NCI-H2107 (cell line): ENCODE measurements around the gene FAM120A.
"Not testable (repeated sequence)": the region's sequence is repeated elsewhere in the genome, so short reads cannot be mapped to it uniquely, and the experiment has no call there.

Experiments
- DNase-seq: peaks from one replicate; lab custom pipeline; 2025; lab: John Stamatoyannopoulos, UW

Gene FAM120A

DNA sequence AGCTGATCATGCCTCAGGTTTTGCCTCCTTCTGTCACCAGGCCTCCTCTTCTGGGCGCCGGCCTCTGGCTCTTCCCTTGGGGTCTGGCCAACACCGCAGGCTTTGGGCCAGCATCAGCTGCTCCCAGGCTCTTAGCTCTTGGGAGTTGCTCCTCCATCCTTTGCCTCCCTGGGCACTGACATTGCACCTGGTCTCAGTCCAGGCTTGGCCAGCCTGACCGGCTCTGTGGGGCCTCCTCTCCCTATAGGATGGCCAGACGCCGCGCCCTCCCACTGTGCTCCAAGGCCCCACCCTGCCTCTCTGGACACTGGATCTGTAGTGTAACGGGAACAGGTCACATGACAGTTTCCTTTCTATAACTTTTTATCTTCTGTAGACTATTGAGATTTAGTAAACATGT, 59.7 kb downstream of the FAM120A start:
- not testable (repeated sequence) for DNase-seq

DNA sequence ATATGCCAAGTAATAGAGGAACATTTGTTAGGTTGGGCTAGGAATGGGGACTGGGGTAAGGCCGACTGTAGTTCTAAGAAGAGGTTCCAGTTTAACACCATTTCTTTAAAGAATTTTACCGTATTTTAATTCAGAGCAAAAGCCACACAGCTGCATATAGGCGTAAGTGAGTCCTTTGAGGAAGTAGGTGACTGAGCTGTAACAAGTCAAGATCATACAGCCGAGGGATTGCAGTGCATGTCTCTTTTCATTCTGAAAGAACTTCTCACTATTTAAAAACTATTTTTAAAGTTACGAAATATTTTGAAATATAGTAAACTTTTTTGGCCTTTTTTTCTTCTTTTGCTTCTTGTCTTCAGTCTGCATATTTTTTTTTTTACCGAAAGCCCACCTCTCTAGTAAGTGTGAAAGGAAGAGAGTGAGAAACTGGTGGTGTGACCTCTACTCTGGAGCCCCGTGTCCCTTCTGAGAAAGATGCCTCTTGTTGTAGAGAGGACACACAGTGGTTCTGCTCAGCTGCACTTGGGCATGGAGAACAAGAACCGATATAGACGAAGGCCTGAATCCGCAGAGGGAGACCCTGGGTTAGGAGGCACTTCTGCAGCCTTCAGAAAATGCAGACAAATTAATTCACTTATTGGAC, 60.8 kb downstream of the FAM120A start:
- DNase-seq, result not testable (repeated sequence)

DNA sequence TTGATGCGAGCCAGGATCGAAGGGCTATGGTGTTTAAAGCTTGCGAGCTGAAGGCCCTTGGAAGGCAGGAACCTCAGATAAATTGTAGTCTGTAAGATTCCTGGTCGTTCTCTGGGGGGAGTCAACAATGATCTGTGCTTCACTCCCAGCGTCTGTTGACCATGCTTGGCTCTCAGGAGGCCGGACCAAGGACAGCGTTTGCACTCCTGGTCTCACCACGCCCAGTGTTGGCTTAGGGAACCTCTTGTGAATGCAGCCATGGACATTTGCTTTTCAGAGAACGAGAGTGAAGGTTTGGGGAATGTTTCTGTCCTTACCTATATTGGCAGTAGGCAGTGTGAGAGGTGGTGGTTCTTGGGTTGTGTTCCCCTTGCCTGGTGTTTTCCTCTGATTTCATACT, 62.1 kb downstream of the FAM120A start:
- no peak for DNase-seq

DNA sequence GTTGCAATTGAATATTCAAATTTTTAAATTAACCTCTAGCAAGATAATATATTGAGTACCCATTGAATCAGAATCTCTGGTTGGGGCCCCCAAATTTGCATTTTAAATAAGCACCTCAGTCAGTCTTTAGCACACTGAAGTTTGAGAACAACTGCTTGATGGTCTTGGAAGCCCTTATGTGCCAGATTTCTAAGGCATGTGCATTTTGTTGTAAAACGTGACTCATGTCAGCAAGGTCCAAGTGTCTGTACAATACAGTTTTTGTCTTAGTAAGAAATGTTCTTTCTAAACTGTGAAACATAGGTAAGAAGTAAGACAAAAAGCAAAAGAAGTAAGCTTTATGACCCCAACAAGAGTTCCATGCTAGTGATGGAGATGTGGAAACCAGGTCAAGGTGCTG, 65.8 kb downstream of the FAM120A start:
- DNase-seq, result no peak

DNA sequence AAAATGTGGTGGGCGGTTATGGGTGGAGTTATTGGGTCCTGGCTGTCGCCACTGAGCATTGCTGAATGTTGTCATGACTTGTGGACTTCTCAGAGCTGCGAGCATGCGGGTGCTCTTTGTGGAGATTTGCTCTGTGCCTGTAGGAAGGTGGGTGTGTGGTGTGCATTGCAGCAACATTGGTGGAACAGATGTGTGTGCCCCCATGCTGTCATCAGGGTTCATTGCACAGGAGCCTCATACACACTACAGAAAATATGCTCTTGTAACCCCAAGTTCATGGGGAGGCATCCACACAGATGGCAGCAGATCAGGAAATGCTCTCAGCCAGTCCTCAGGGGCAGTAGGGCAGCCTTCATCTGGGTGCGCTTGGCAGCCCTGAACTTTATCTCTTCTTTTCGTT, 69.0 kb downstream of the FAM120A start:
- DNase-seq, result no peak

DNA sequence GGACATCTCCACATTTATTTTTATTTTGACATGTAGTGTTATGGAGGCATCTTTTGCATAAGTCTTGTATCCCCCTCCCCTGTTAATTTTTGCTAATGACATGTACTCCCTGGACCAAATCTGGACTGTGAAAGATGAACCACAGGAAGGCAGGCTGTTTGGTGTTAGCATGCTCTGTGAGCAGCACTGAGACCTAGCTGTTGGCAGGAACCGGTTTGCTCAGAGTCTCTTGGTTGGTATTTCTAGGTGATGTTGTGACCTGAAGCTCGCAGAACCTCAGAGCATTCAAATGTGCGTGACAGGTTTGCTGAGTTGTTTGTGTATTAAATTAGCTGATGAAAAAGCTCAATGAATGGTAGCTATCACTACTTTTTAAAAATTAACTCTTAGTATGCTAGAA, 71.3 kb downstream of the FAM120A start:
- no peak for DNase-seq

DNA sequence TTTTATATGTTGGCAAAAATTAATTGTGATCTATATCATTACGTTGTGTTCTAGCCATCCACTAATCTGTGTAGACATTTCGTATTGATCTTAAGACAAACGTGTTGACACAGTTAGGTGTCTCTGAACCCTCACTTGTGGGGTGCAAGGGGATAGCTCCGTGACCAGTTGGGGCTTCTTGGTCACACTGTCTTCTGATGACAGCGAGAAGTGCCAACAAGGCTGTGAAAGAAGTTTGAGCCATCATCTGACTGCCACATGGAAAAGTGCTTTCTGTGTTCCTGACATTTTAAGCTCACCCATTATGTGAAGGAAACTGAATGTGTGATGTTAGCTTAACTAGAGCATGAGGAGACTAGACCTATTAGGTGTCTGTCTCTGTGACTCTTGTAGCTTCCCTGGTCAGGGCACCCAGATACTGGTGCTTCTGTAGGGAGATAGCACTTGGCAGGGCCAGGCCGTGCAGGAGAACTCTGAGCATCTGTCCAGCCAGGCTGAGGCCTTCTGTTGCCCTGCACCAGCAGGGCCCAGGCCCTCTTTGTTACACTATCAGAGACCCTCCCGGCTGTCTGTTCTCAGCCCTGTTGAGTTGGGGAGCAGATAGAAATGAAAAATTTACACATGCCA, 72.1 kb downstream of the FAM120A start:
- DNase-seq, result no peak

DNA sequence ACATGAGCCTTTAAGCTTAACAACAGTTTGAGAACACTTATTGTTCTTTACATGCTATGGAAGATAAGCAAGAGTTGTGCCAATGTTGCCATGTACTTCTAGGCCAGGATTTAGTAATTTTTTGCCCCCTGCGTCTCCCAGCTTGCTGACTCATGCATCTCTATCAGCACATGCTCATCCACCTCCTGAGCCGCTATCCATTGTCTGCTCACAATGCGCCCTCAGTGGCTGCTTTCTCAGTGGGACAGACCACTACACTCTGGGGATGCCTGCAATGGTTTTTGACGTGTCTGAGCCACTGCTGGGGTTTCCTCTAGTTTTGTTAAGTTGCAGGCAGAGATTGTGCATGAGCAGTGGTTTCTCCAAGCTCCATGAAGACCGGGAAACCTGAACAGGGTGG, 74.0 kb downstream of the FAM120A start:
- DNase-seq, result no peak

DNA sequence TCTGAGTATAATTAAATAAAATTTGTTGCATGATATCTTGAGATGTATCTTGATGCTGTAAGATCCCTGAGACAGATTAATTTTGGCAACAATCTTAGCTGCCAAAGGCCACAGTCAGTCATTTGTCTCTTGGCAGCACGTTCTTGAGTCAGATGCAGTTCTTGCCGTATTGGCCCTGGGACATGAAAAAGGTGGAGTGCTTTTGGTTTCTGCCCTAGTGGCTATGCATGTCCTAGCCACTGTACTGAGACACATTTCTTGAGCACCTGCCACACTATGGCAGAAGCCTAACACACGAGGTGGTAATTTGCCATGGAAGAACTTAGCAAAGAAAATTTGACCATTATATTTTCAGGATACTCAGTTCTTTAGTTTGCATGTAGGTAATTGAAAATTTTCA, 79.9 kb downstream of the FAM120A start:
- no peak for DNase-seq

DNA sequence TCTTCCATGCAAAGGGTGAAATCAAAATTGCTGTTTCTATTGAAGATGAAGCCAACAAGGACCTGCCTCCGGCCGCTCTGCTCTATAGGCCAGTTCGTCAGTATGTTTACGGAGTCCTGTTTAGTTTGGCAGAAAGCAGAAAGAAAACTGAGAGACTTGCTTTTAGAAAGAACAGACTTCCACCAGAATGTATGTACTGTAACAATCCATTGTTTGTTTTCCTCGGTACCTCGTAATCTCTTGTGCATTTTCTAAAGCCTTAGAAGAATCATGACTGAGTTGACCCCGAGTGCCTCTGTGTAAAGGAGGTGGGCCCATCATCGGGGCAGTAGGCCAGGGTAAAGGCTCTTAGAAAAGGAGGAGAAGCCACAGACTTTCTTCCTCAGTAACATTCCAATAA, 80.7 kb downstream of the FAM120A start:
- no peak for DNase-seq

DNA sequence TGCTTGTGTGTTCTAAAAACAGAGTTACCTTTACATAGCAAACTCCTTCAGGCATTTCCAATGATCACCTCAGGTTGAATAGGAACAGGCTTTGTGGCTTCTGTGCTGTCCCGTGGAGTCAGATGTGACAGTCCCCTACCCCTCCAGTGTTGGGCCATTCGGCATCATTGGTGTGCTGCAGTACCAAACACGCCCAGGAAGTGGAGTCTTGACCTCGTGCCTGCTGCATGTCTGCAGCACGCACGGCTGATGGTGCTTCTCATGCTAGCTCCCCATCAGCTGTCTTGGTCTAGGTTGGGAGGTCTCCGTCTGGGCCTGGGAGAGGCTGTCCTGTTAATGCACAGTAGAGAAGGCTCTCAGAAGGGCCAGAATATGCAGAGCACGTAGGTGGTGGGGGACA, 82.4 kb downstream of the FAM120A start:
- no peak for DNase-seq

DNA sequence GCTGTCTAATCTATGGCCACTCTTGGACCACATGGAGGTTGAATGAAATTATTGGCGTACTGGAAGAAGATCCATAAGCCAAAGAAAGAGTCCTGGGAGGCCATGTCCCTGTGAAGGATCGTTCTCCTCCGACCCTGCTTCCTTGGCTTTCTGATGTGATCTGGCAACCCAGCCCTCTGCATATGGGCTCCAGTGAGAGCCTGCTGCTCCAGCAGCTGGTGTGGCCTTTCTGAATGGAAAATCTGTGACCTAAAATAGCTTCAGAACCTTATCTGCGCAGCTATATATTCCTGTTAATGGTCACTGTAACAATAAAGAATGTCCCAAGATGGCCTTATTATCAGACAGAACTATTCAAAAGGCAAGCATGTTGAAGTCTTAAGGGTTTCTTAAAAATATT, 84.7 kb downstream of the FAM120A start:
- DNase-seq, result no peak

DNA sequence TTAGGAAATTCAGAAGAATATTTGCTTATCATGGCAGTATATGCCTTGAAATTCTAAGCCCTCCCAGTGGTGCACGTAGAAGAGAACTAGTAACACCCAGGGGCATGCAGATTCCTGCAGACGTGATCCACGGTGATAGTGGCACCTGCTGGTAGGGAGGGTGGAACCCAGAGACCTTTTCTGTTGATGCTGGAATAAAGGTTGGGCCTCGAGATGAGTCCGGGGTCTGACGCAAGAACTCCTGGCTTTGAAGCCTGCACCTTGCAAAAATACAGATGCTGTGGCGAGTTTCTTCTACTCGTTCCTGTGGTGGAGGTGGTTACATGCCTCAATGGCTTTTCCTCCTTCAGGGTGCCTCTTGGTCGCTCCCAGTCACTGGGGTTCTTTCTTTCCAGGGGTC, 85.4 kb downstream of the FAM120A start:
- DNase-seq, result no peak

DNA sequence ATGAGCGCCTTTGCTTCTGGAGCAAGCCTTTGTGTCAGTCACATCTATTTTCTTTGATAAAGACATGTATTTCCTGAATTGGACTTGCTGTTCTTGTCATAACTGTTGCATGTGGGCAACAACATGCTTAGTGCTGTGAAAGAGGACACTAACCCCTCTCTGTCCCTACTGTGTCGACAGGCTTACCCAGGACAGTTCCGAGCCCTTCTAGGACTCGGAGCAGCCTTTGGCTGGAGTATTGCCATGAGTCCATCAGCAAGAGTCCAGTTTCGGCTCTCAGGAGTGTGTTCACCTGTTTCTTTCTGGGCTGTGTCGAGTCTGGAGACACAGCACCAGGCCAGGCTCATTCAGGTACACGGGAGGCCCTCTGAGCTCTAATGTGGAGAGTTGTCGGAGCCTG, 88.8 kb downstream of the FAM120A start:
- no peak for DNase-seq

DNA sequence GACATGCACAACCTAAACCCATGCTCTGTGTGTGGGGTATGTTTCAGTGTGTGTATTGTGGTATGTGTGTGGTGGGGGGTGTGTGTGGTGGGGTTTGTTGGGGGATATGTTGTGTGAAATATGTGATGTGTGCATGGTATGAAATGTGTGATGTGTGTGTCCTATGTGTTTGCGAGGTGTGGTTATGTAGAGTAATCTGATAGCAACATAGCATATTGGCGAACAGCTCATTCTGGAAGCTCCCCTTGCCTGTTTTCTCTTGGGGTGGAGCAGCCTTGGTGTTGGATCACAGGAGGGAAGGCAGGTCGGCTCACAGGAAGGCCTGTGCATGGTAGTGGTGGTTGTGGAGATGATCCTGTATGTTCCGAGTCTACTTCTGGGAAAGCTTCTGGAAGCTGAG, 89.5 kb downstream of the FAM120A start:
- no peak for DNase-seq

DNA sequence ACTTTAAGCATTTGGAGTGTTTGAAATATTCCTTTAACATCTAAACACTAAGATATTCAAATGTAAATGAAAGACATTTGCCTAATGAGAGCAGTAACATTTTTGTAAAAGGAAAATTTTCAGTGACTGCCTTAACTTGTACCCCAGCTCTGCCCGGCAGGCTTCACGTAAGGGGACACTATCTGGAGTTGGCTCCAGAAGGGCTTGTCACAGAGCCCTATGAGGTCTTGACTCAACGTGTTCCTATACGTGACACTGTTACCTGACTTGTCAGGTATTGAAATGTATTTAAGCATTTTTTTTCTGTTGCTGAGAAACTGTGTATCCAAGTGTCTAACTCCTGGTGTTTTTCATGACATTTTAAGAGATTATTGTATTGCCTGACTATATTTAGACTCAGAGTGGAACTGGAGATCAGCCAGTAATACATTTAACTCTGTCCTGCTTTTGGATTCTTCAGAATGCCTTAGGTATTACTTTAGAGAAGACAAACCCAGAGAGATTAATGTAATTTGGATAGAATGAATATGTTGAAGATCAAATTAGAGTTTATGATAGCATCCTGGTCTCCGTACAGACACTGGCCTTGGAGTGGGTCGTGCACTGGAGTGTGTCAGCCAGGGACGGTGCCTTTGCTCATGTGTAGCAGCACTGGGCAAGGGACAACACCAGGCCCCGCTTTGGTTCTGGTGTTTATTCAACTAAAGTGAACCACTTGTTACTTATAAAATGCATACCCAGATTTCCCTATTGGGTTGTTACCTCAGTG, 90.3 kb downstream of the FAM120A start:
- DNase-seq, result no peak

DNA sequence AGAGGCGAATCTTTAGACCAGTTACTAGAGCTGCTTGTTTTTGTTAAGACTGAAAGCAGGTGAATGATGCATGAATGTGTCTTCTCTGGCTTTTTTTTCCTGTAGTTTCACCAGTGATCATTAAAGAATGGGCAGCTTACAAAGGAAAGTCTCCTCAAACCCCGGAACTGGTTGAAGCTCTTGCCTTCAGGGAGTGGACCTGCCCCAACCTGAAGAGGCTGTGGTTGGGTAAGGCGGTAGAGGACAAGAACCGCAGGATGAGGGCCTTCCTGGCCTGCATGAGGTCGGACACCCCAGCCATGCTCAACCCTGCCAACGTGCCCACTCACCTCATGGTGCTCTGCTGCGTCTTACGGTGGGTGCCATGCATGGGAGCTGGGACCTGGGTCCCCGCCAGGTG, 91.6 kb downstream of the FAM120A start:
- no peak for DNase-seq

DNA sequence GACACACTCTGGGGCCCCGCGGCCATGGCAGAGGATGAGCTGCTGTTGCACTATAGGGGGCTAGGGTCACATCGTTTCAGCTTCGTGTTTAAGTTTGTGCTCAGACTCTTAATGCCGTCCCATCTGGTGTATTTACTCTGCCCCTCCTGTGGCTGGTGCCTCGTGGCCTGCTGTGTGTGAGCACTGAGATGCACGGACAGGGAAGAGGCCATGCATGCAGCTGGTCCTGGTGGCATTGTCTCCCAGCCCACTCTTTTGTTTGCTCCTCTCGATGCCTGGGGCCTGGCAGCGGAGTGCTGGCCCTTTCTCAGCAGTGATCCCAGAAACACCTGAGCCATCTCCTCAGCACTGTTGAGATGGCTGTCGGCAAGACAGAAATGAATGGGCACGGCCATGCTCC, 94.9 kb downstream of the FAM120A start:
- DNase-seq, result no peak

DNA sequence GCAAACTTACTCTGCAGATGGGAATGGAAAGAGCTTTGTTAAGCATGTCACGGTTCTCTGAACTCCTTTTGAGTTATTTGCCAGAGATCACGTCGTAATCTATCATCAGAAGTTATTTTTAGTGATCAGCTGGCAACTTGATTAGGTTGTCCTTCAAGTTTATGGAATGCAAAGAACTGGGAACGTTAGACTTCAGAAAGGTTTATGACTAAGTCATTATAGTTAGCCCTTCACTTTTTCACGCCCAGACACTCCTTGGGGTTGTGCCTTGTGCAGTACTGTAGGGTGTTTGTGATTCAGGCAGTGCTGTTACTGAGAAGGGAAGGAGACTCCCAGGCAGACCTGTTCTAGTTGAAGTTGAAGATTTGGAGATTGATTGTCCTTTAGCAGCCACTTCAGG, 98.1 kb downstream of the FAM120A start:
- no peak for DNase-seq

DNA sequence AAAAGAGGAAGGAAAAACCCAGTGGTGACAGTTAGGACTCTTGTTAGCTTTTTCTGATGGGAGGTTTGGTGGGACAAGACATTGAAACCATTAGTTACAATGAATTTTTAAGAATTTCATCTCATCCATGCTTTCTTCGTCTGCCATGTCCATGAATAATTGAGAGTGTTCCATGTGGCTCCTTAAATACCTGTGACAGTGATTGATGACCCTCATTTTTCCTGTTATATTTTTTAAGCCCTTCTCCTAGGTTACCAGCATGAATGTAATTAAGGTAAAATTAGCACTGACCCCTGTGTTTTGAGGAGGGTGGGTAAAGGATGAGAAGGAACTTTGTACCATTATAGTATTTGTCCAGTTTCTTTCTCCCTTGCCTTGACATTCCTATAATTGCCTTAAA, 101.4 kb downstream of the FAM120A start:
- DNase-seq, result no peak

DNA sequence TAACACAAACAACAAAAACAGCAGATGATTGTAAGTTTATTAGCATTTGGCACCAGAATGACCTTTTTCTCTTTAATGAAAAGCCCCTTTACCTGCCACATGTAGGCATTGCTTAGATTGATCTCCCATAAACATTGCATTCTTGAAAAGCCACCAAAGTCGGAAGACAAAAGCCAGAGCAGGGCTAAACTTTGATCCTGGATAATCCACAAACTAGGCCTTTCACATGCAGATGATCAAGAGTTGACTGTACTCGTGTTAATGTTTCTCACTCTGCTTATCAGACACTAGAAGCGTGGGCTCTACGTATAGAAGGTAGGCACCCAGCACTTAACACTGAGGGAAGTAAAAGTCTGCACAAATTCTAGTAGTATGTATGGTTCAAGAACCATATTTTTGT, 103.9 kb downstream of the FAM120A start:
- no peak for DNase-seq

DNA sequence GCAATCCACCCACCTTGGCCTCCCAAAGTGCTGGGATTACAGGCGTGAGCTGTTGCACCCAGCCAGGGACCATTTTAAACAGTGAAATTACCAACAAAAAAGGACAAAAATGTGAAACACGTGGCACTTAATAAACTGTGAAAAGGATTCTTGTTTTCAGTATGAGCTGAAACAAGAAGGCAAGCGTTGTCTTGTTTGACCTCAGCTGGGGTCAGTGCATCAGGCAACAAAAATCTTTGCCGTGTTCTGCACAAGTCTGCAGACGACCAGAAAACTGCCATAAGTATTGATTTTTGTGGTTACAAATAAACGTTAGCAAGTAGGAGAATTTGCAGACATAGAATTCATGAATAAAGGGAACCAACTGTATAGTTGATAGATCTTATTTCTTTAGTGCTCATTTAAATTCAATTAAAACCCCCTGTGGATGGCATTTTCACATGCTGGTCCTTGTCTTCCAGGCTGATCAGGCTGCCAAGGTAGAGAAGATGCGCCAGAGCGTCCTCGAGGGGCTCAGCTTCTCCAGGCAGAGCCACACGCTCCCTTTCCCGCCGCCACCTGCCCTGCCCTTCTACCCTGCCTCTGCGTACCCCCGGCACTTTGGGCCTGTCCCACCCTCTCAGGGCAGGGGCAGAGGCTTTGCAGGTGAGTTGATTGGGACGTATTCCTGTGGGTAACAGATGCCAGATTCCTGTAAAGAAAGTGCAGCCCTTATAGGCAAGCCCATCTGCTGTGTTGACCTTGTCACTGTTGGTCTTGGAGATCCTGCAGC, 106.1 kb downstream of the FAM120A start:
- no peak for DNase-seq

DNA sequence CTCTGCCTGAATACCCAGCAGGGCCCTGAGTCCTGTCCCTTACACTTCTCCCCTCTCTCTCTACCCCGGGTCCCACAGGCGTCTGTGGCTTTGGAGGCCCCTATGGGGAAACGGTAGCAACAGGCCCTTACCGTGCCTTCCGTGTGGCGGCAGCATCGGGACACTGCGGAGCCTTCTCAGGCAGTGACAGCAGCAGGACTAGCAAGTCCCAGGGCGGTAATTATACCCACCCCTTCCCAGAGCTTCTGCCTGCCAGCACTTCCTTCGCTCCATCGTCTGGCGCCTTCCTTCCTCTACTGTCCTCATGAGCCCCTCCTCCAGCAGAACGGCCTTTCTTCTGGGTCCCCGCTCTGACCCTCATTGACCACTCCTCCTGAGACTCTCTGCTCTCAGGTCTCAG, 107.0 kb downstream of the FAM120A start:
- no peak for DNase-seq
